GM10847 (cell line): Measurements from ENCODE around the gene UQCRC1.

Experiments
- POLR2A ChIP-seq: IDR thresholded peaks from 2 replicates; pipeline ENCODE4 v1.6.1; 2011; ENCODE audit not compliant: insufficient read length; ENCODE audit errors: extremely low read depth

The UQCRC1 gene

DNA sequence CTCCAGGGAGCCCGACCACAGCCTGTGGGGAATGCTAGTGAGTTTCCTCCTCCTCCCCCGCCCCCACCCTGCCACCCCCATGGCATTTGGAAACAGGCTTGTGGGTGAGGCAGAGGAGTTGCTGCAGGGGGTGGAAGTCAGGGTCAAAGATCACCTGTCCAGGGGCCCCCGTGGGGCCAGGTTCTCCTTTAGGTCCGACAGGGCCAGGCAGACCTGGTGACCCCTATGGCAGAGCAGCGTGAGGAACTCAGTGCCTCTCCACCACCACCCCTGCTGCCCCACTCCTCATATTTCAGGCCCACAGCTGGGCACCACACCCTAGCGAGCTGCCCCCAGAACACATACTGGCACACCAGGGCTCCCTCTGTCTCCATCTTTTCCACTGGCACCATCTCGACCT, 36.9 kb downstream of the UQCRC1 start:
- TF ChIP-seq POLR2A, result no peak

DNA sequence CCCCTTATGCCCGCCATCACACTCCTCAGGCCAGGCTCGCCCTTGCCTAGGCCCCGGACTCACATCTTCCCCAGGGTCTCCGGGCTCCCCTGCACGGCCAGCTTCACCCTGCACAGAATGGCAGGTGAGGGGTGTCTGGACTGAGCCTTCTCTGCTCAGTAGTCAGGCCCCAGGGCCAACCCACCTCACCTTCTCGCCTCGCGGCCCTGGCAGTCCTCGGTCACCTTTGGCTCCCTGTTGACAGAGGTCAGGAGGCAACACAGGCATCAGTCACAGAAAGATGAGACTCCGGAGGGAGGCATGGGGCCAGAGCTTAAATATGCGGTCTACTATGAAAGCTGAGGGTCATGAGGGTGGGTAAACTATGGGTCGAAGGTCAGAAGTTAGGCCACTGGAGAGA, 37.5 kb downstream of the UQCRC1 start:
- no peak for TF ChIP-seq POLR2A

DNA sequence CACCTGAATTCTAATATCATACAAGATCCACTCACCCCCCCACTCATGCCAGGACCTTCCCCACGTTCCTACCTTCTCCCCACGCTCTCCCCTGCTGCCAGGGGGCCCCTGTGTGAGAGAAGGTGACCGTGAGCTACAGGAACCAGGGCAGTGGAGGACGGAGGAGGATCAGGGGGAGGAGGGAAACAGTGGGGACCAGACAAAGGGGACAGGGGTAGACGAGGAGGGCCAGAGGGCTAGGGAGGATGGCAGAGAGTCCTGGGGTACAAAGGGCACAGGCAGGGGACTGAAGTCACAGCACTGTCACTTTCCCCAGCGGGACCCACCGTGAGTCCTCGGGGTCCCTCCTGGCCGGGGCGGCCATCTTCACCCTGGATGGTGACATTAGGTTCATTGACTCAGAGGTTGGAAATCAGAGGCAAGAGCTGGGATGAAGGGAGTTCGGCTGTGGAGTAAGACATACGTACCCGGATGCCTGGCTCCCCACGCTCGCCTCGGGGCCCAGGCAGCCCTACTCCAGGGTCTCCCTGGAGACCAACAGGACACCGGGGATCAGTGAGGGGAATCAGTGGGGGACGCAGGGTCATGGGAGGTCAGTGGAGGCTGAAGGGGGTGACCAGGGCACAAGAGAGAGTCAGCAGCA, 39.5 kb downstream of the UQCRC1 start:
- TF ChIP-seq POLR2A, result no peak

DNA sequence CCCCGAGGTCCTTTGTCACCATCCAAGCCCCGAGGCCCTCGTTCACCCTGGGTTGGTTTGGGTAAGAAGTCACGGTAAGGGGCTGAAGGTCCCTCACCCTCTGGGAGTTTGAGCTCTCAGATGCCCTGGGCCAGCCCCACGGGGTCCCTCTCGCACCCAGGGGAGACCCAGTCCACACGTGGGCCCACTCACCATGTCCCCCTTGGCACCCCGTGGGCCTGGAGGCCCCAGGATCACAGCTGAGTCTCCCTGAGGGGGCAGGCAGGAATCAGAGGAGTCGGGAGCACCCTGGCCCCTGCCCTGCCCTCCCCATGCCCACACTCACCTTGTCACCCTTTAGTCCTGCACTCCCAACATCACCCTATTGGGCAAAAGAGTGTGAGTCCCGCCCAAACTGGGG, 40.0 kb downstream of the UQCRC1 start:
- no peak for TF ChIP-seq POLR2A

DNA sequence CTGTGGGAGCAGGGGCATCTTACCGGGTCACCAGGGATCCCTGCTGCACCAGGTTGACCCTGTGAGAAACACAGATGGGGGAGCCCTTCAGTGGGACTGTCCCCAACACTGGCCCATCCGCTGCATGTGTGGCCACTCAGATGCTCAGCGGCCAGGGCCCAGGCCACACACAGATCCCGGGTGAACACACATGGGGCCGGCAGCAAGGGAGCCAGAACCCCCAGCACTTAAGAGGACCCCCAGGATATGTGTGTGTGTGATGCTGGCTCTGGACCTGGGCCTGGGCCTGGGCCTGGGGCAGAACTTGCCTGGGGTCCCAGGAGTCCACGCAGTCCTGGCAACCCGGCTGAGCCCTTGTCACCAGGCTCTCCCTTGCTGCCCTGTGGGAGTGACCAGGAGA, 41.0 kb downstream of the UQCRC1 start:
- no peak for TF ChIP-seq POLR2A

DNA sequence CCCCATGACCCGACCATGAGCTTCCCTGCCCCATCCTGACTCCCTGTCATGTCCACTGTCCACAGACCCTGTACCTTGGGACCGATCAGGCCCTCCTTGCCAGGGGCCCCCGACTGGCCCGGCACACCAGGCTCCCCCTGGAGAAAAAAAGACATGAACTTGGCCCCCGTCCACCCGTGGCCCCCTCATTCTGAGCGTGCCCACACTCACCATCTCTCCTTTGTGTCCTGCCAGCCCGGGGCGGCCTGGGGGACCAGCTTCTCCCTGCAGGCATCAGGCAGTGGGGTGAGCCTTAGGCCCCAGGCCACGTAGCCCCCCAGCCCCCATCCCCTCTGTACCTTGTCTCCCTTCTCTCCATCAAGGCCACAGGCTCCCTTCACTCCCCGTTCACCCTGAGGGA, 41.9 kb downstream of the UQCRC1 start:
- no peak for TF ChIP-seq POLR2A

DNA sequence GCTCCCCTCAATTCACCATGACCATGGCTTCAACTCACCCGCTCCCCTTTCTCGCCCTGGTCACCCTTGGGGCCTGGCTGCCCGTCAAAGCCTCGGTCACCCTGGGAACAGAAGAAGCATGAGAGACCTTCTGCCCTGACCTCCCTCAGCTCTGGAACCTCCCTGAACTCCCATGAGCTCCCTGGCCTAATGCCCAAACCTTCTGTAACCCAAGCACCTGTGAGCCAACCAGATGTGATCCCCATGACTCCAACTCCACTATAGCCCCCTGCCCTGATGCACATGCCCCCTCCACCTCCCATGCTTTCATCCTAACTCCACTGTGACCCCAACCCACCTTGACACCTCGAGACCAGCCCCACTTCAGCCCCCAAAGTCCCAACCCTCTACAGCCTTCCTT, 42.4 kb downstream of the UQCRC1 start:
- TF ChIP-seq POLR2A, result no peak

DNA sequence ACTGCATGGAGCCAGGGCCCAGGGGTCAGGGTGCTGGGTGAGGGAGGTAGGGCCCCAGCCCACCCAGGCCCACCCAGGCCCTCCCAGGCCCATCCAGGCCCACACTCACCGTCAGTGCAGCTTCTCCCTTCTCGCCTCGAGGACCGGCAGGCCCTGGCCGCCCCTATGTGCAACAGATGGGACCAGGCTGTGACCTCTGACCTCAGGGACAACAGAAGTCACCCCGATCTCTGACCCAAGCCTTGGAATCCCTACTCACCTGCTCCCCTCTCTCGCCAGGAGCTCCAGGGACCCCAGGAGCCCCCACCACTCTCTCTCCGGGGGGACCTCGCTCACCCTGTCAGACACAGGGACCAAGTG, 43.1 kb downstream of the UQCRC1 start:
- no peak for TF ChIP-seq POLR2A

DNA sequence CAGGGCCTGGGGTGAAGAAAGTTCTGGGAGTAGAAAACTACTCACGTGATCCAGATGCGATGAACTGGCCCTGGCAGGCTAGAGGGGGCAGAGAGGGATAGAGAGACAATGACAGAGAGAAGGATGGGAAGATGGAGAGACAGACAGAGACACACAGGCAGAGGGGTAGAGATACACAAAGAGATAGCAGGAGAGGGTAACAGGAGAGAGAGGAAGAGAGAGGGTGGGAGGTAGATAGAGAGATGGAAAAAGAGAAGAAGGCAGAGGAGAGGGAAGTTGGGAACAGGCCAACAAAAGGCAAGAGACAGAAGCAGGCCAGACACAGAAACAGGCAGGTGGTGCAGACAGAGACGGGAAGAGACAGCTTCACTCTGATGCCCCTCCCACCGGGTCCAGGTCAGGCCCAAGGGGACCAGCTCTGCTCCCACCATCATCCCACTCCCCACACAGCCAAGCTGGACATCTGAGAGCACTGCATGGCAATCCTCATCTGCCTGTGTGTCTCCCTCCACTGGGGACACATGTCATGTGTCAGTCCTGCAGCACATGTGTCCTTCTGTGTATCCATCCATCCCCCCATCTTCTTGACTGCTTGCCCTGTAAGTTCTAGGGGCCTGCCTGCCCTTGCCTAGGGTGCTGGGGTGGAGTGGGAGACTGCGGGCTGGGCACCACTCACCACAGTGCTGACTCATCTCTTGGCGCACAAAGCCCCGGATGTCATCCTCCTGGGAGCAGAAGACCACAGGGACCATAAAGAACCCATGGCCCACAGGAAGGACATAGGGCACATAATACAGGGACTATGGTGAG, 43.6 kb downstream of the UQCRC1 start:
- TF ChIP-seq POLR2A, result no peak

DNA sequence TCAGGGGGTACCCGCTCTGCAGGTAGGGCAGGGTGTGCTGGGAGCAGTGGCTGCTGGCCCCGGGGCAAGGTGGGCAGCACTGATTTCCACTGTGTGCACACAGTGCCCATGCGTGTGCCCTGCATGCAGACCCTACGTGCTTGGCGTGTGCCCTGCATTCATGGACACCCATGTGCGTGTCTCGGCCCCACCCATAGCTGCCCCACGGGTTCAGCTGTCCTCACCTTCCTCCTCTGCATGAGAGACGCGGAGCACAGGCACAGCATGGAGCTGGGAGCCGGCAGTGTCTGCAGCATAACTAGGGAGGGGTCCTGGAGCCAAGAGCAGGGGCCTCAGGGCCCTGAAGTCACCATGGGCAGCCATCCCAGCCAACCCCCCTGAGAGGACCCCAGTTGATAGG, 44.3 kb downstream of the UQCRC1 start:
- TF ChIP-seq POLR2A, result no peak

DNA sequence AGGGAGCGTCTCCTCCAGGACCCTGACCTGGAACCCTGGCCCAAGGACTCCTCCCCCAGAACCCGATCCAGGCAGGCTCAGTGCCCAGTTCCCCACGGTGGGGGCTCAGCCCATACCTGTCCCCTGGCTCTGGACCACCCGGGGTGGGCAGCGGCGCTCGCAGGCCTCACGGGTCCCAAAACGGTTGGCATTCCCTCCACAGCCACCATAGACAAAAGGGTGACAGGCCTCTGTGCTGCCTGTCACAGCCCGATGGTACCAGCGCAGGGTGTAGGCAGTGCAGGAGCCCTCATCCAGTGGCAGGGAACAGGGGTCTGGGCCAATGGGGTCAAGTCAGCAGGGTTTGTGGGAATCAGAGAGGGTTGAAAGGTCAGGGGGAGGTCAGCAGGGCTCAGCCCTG, 44.8 kb downstream of the UQCRC1 start:
- TF ChIP-seq POLR2A, result no peak

DNA sequence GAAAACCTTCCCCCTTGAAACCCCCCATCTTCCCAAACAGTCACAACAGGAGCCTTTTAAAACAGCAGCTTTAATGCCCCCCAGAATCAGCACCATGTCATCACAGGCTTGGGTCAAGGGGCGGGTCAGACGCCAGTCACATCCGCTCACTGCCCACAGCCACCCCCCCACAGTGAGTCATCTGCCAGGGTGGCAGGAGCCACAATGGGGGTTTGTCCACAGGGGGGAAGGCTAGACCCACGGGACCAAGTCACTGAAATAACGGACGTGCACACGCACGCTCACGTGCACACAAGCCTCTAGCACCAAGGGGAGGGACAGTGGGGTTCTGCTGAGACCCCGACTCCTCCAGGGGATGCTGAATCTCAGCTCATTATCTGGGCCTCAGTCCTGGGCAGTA, 45.4 kb downstream of the UQCRC1 start:
- TF ChIP-seq POLR2A, result no peak

DNA sequence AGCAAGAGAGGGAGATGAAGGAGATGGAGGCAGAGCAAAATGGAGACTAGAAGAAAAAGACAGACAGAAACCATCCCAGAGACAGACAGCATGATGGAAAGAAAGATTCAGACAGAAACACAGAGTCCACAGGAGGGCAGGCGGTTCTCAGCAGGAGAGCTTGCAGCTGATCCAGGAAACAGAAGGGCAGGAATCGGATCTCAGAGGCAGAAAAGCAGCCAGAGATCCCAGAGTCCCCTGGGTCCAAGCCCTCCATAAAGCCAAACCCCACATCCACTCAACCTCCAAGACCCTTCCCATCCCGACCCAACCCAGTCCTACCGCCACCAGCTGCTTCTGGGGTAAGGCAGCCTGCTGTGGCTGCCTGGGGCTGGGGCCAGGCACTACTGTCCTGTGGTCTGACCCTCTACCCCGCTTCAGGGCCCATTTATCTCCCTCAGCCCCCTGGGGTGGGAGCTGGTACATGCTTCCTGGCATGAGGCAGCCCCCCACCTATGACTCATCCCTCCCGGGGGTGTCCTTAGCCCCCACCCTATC, 46.0 kb downstream of the UQCRC1 start, which contains the start of gene UCN2:
UCN2 (minus strand) TSS at position 400 of the 537 bp plus-strand sequence. CDS start 657 bp downstream, outside the sequence.
- TF ChIP-seq POLR2A, result no peak

DNA sequence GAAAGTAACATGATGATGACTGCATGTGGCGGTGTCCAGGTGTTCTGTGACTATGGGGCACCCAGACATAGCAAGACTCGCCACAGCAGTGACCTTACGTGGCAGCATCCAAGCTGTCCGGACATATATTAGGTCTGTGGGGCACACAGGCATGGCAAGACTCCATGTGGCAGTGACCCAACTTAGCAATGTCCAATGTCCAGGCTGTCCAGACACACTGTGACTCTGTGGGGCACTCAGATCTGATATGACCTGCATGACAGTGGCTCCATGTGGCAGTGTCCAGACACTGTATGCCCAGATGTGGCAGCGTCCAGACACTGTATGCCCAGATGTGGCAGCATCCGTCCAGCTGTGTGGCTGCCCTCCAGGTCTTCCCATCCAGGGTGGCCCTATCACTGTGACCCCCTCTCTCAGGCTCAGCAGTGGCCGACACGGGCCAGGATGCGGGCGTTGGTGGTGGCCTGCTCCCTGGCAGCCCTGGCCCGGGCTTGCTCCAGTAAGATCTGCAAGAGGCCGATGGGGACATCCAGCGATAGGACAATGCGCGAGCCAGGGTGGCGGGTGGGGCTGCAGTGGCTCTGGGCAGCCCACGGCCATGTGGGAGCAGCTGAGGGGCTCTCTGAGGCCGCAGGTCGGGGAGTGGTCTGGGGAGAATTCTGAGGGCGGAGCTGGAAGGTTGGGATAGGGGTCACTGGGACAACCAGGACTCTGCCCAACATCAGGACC, 46.9 kb downstream of the UQCRC1 start:
- TF ChIP-seq POLR2A, result no peak

DNA sequence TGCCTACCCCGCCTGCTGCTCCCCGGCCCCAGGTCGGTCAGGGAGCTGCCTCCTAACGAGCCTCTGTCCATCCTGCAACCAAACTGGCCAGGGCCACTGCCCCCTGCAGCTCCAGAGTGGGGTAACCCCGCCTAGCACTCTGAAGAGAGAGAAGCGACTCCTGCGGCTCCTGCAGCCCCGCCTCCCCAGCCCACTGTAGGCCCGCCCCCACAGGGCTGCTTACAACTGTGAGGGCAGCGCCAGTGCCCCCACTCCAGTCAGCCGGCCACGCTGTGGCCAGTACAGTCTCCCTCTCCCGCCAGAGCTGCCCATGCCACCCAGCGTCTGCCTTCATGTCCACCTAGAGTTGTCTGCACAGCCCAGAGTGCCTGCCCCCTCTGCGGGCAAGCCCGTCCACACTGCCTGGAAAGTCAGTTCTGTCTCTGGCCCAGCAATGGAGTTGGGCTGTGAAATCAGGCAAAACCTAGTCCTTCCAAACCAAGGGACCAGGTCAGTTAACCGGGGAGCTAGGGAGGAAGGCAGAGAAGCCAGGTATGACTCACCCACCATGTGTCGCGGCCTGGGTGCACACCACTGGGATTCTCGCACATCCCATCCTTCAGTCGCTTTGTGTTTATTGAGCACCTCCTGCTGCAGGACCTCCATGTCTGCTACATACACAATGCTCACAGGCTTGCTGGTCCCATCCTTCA, 48.3 kb downstream of the UQCRC1 start:
- TF ChIP-seq POLR2A, result no peak

DNA sequence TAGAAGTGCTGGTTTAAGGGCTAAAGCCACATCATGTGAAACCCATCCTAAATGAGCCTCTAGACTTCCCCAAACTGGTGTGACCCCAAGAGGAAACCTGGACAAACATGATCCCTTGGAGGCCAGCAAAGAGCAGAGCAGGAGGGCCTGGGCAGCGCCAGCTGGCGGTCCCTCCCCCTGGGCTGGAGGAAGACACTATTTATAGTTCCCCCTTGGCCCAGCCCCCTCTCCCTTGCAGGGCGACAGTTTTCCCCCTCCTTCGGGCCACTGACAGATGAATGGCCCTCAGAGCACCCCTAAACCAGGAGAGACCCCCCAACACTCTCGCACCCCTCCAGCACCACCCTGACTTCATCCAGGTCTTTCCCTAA, 48.8 kb downstream of the UQCRC1 start:
- no peak for TF ChIP-seq POLR2A
